H1 (cell line): ENCODE results near the gene PRDM1. TPM values are rescaled to one million over a fixed set of nuclear protein-coding genes. Genes with fewer than 3 reads are reported as not detected.

Experiments
- CTCF ChIA-PET: fragments of 300-600 bp; sonication (Branson Sonifier 250); formaldehyde crosslinking; loops from one replicate; lab custom pipeline; 2021; ENCODE audit not compliant: partially characterized antibody; lab: Charles Lee
- POLR2A ChIA-PET: fragments of 300-600 bp; sonication (Branson Sonifier 250); formaldehyde crosslinking; loops from one replicate; lab custom pipeline; 2021; ENCODE audit warnings: inconsistent platforms; ENCODE audit not compliant: partially characterized antibody; lab: Charles Lee
- DNase-seq, 2 experiments: peaks; one replicate each; pipeline versions ENCODE4 v3.0.0 to v3.0.0-alpha.2; 2010 to 2022; ENCODE audit warnings: low spot score in 2 of 2, low read depth in 1 of 2, mixed read lengths in 1 of 2
- FAIRE-seq: peaks from 2 replicates; lab custom pipeline; 2011; peaks lifted over from hg19 to GRCh38; lab: Jason Lieb, UNC
- H2AFZ ChIP-seq: 2 replicates; pipeline ENCODE4 v1.8.1; 2012; ENCODE audit warnings: low read length, inconsistent platforms
- H2AK5ac ChIP-seq: 2 replicates; pipeline ENCODE4 v1.6.1; 2013; ENCODE audit warnings: low read depth, low read length
- H2BK120ac ChIP-seq: replicated peaks from 2 replicates; pipeline ENCODE3; 2013; ENCODE audit warnings: low read depth, low read length, inconsistent platforms
- H2BK12ac ChIP-seq: 2 replicates; pipeline ENCODE4 v1.6.1; 2013; ENCODE audit warnings: low read depth, low read length
- H2BK15ac ChIP-seq: 2 replicates; pipeline ENCODE4 v1.6.1; 2013; ENCODE audit warnings: low read length
- H2BK20ac ChIP-seq: 2 replicates; pipeline ENCODE4 v1.6.1; 2013; ENCODE audit warnings: low read length
- H2BK5ac ChIP-seq: 2 replicates; pipeline ENCODE4 v1.6.1; 2013; ENCODE audit warnings: low read depth, low read length
- H3K14ac ChIP-seq: 2 replicates; pipeline ENCODE4 v1.6.1; 2013; ENCODE audit warnings: inconsistent platforms; ENCODE audit not compliant: insufficient read length
- H3K18ac ChIP-seq: 2 replicates; pipeline ENCODE4 v1.6.1; 2013; ENCODE audit warnings: low read length; ENCODE audit errors: extremely low read depth
- H3K23ac ChIP-seq: 2 replicates; pipeline ENCODE4 v1.6.1; 2013; ENCODE audit warnings: inconsistent platforms; ENCODE audit not compliant: insufficient read length
- H3K23me2 ChIP-seq: 2 replicates; pipeline ENCODE4 v1.6.1; 2013; ENCODE audit warnings: low read depth, low read length
- H3K27ac ChIP-seq: 2 replicates; pipeline ENCODE4 v1.6.1; 2011; ENCODE audit warnings: low read depth, low read length, inconsistent platforms
- H3K27me3 ChIP-seq, 4 experiments: replicated peaks in 1 of 4; 1 replicate in 1 of 4; 2 replicates in 3 of 4; pipeline versions ENCODE4 v1.6.1 to v1.8.1; 2011 to 2013; ENCODE audit warnings: low read length in 3 of 4, mild to moderate bottlenecking in 3 of 4, inconsistent platforms in 2 of 4, mixed read lengths in 2 of 4, moderate library complexity in 1 of 4; ENCODE audit not compliant: control insufficient read depth in 3 of 4, insufficient read depth in 3 of 4; ENCODE audit errors: extremely low read depth in 1 of 4
- H3K36me3 ChIP-seq, 4 experiments: 2 replicates each; pipeline versions ENCODE4 v1.6.1 to v1.8.1; 2011 to 2013; ENCODE audit warnings: mild to moderate bottlenecking in 4 of 4, low read length in 3 of 4, moderate library complexity in 2 of 4, control low read depth in 1 of 4, inconsistent platforms in 1 of 4; ENCODE audit not compliant: insufficient read depth in 4 of 4, control insufficient read depth in 2 of 4
- H3K4ac ChIP-seq: replicated peaks from 2 replicates; pipeline ENCODE3; 2013; ENCODE audit warnings: low read length, low read depth, mixed read lengths, inconsistent platforms; ENCODE audit not compliant: insufficient read length
- H3K4me1 ChIP-seq, 4 experiments: replicated peaks in 1 of 4; 1 replicate in 1 of 4; 2 replicates in 3 of 4; pipeline versions ENCODE4 v1.6.1 to v1.8.1; 2011 to 2013; ENCODE audit warnings: low read length in 3 of 4, inconsistent platforms in 2 of 4, mixed read lengths in 1 of 4; ENCODE audit not compliant: insufficient read depth in 4 of 4, control insufficient read depth in 3 of 4
- H3K4me2 ChIP-seq, 2 experiments: 2 replicates each; pipeline versions ENCODE4 v1.6.1 to v1.8.1; 2011 to 2013; ENCODE audit warnings: low read depth in 2 of 2, low read length in 2 of 2, control low read depth in 1 of 2, inconsistent platforms in 1 of 2, mild to moderate bottlenecking in 1 of 2; ENCODE audit not compliant: insufficient read depth in 1 of 2
- H3K4me3 ChIP-seq, 4 experiments: fragments of 200-600, 300-600 bp in 1 of 4; sonication (generic), shearing (Covaris generic), sonication (Bioruptor Twin) in 1 of 4; 2 replicates each; pipeline versions ENCODE4 v1.5.1 to v1.8.1; 2011 to 2016; ENCODE audit warnings: low read length in 4 of 4, low read depth in 3 of 4, control low read depth in 2 of 4, inconsistent platforms in 2 of 4, mild to moderate bottlenecking in 2 of 4, mixed read lengths in 1 of 4, moderate library complexity in 1 of 4; ENCODE audit not compliant: insufficient read depth in 2 of 4; ENCODE audit errors: extremely low read depth in 1 of 4
- H3K56ac ChIP-seq: replicated peaks from 2 replicates; pipeline ENCODE3; 2013; ENCODE audit warnings: low read depth, mild to moderate bottlenecking, mixed read lengths, low read length, inconsistent platforms; ENCODE audit not compliant: insufficient read length
- H3K79me1 ChIP-seq: 2 replicates; pipeline ENCODE4 v1.6.1; 2013; ENCODE audit warnings: low read depth, low read length, control low read depth
- H3K79me2 ChIP-seq, 2 experiments: 2 replicates each; pipeline versions ENCODE4 v1.6.1 to v1.8.1; 2012 to 2013; ENCODE audit warnings: low read length in 2 of 2, mild to moderate bottlenecking in 2 of 2, inconsistent platforms in 1 of 2; ENCODE audit not compliant: insufficient read depth in 2 of 2, control insufficient read depth in 1 of 2
- H3K9ac ChIP-seq, 4 experiments: replicated peaks in 1 of 4; 1 replicate in 1 of 4; 2 replicates in 3 of 4; pipeline versions ENCODE4 v1.6.1 to v1.8.1; 2011 to 2013; ENCODE audit warnings: low read depth in 3 of 4, low read length in 3 of 4, control low read depth in 2 of 4, mild to moderate bottlenecking in 2 of 4, moderate library complexity in 2 of 4, inconsistent platforms in 1 of 4; ENCODE audit errors: extremely low read depth in 1 of 4
- H3K9me3 ChIP-seq, 2 experiments: 2 replicates each; pipeline versions ENCODE4 v1.6.1 to v1.8.1; 2012 to 2013; ENCODE audit warnings: mild to moderate bottlenecking in 2 of 2, moderate library complexity in 2 of 2, control low read depth in 1 of 2, inconsistent platforms in 1 of 2, low read depth in 1 of 2, low read length in 1 of 2, mixed read lengths in 1 of 2; ENCODE audit not compliant: insufficient read depth in 2 of 2
- H4K20me1 ChIP-seq, 2 experiments: replicated peaks in 1 of 2; 2 replicates each; pipeline versions ENCODE3 to v1.8.1; 2011 to 2013; ENCODE audit warnings: inconsistent platforms in 2 of 2, low read length in 2 of 2, mild to moderate bottlenecking in 1 of 2; ENCODE audit not compliant: insufficient read depth in 2 of 2, control insufficient read depth in 1 of 2
- H4K5ac ChIP-seq: 2 replicates; pipeline ENCODE4 v1.6.1; 2013; ENCODE audit warnings: low read length, low read depth, mixed read lengths, inconsistent platforms; ENCODE audit not compliant: insufficient read length
- H4K8ac ChIP-seq: 2 replicates; pipeline ENCODE4 v1.8.0; 2013; ENCODE audit warnings: mild to moderate bottlenecking, moderate library complexity, low read length, inconsistent platforms; ENCODE audit not compliant: insufficient read depth; ENCODE audit errors: extremely low read depth
- H4K91ac ChIP-seq: replicated peaks from 2 replicates; pipeline ENCODE3; 2013; ENCODE audit warnings: low read length, mixed read lengths, inconsistent platforms; ENCODE audit not compliant: insufficient read length
- CTCF ChIP-seq, 3 experiments: IDR thresholded peaks; 1 replicate in 2 of 3; 2 replicates in 1 of 3; pipeline versions ENCODE4 v1.5.1 to v1.6.1; 2011; ENCODE audit warnings: low read length in 3 of 3, mild to moderate bottlenecking in 3 of 3, inconsistent platforms in 2 of 3, low read depth in 1 of 3, moderate library complexity in 1 of 3; ENCODE audit not compliant: insufficient read depth in 1 of 3; ENCODE audit errors: control extremely low read depth in 1 of 3
- RAD21 ChIP-seq, 2 experiments: IDR thresholded peaks in 1 of 2; conservative IDR thresholded peaks in 1 of 2; 2 replicates each; pipeline ENCODE4 v1.6.1; 2011; ENCODE audit warnings: low read depth in 2 of 2, low read length in 2 of 2, improper control_type of control experiment in 1 of 2, inconsistent platforms in 1 of 2, mild to moderate bottlenecking in 1 of 2, moderate library complexity in 1 of 2
- TAF7 ChIP-seq: optimal IDR thresholded peaks from 2 replicates; pipeline ENCODE3; 2011; ENCODE audit warnings: low read depth, mild to moderate bottlenecking, inconsistent platforms, low read length, moderate library complexity, borderline replicate concordance
- WGBS, 2 experiments: shearing (Covaris generic) in 1 of 2; methylation state at CpG; one replicate each; pipeline versions ENCODE4 v1.1.6 to v1.1.7; 2013 to 2015; ENCODE audit warnings: low lambda C conversion rate in 2 of 2, mixed read lengths in 2 of 2, inconsistent platforms in 1 of 2, low coverage in 1 of 2, missing lambda C conversion rate in 1 of 2; ENCODE audit not compliant: insufficient replicate concordance in 2 of 2, insufficient coverage in 1 of 2, insufficient read length in 1 of 2; ENCODE audit errors: extremely low coverage in 1 of 2, missing lambda C conversion rate in 1 of 2; 5-methylcytosine and 5-hydroxymethylcytosine counted together
- polyA plus RNA-seq, 7 experiments: library from polyadenylated mRNA; depleted of rRNA in 3 of 7; stranded (reverse) in 5 of 7; unstranded in 2 of 7; fragments of >200 nt in 5 of 7; fragments of 200-250 nt in 2 of 7; gene quantifications; 1 replicate in 5 of 7; 2 replicates in 1 of 7; 4 replicates in 1 of 7; pipeline versions ENCODE4 v1.2.1 to v1.2.3, GENCODE V29; 2011 to 2013; ENCODE audit warnings: missing spikeins in 2 of 7, mixed read lengths in 2 of 7
- total RNA-seq: library from RNA; stranded (reverse); fragmentation: NEBNext Ultra II Directional; extraction: Animal tissue kit (Norgen Biotek cat#: 25700); gene quantifications from 2 replicates; pipeline ENCODE4 v1.2.1, GENCODE V29; 2021

The PRDM1 gene
- total and polyA plus RNA-seq, 2 of the 8 experiments (the other 6 are each of a cell fraction or from before 2014, with no cell fraction given) = 0.21 to 0.74 TPM

GRCh38 chr6:106072501-106073090, 13.5 kb upstream of the PRDM1 start:
- FAIRE-seq = no peak
- H3K36me3 ChIP-seq = no peaks in the 10 kb centered on the region

More at GRCh38 chr6:106072501-106073090, 13.5 kb upstream of the PRDM1 start:
- H2AFZ ChIP-seq = 0 out of 2 replicates have a peak overlapping the region, but pooled peaks have one; percentile 77
- H4K20me1 ChIP-seq = no peaks in the 10 kb centered on the region
- H4K5ac ChIP-seq = no peak overlapping the region
- H3K9me3 ChIP-seq = no peaks in the 10 kb centered on the region
- 67% methylated on average over 8 of the region's 8 CpGs; no CpG with 5 or more reads in 1 of the 2 experiments for WGBS, 2 experiments
- H3K27me3 ChIP-seq = no peaks in the 10 kb centered on the region
- H2BK5ac ChIP-seq = no peak overlapping the region
- H3K56ac ChIP-seq = no peak overlapping the region
- H3K14ac ChIP-seq = no peak overlapping the region
- H4K91ac ChIP-seq = no peak overlapping the region
- POLR2A ChIA-PET = interaction anchor here (0.6 kb wide), 1 partner anchor 46 kb away, joined by 4 read pairs; no protein-coding TSS in a partner anchor
- H4K8ac ChIP-seq = no peak overlapping the region
- no peak overlapping the region for H3K4me2 ChIP-seq
- no peak overlapping the region for H3K27ac ChIP-seq
- H3K9ac ChIP-seq = no peak overlapping the region
- no peak overlapping the region for H2BK20ac ChIP-seq
- H3K79me1 ChIP-seq = no peaks in the 10 kb centered on the region
- CTCF ChIA-PET = interaction anchor here (0.6 to 1.9 kb wide), 15 partner anchors 12 to 756 kb away, joined by 3 to 5 read pairs (median 3); no protein-coding TSS in a partner anchor
- no peak for DNase-seq
- H3K4me1 ChIP-seq = no peaks in the 10 kb centered on the region
- TF ChIP-seq TAF7 (no peak), CTCF (IDR thresholded peaks at IDR 0.05; ENCODE audit: control extremely low read depth in 1 of 3, insufficient read depth in 1 of 3, low read depth in 1 of 3, low read length in 3 of 3) (peak; percentile 32 to 37 (median 37)), RAD21 (IDR thresholded peaks at IDR 0.05 in 1 of 2, conservative IDR thresholded peaks at IDR 0.05 in 1 of 2; ENCODE audit: low read depth in 2 of 2, low read length in 2 of 2) (peak; percentile 54 to 63)
- no peak overlapping the region for H2BK12ac ChIP-seq
- no peak overlapping the region for H2BK120ac ChIP-seq
- H3K79me2 ChIP-seq = no peaks in the 10 kb centered on the region
- no peak overlapping the region for H3K4me3 ChIP-seq
- no peaks in the 10 kb centered on the region for H3K23me2 ChIP-seq
- no peak overlapping the region for H3K23ac ChIP-seq
- no peak overlapping the region for H3K18ac ChIP-seq
- no peak overlapping the region for H2AK5ac ChIP-seq
- no peak overlapping the region for H3K4ac ChIP-seq
- H2BK15ac ChIP-seq = no peak overlapping the region
